GM23248 (cell line): ENCODE data around the gene TMEM151A. TPM values are rescaled to one million over a fixed set of nuclear protein-coding genes. Genes with fewer than 3 reads are reported as not detected.

Source experiments
- DNase-seq: peaks from one replicate; pipeline ENCODE4 v3.0.0-alpha.2; 2015
- H2AFZ ChIP-seq: fragments of 200-600 bp; sonication (generic); 2 replicates; pipeline ENCODE4 v1.6.1; 2016; ENCODE audit warnings: antibody characterized with exemption
- H3F3A ChIP-seq: fragments of 200-600 bp; sonication (generic); 2 replicates; pipeline ENCODE4 v1.6.1; 2016; ENCODE audit warnings: mild to moderate bottlenecking, antibody characterized with exemption, mixed run types; ENCODE audit not compliant: insufficient read depth
- H3K27ac ChIP-seq: fragments of 200-600 bp; sonication (generic); 2 replicates; pipeline ENCODE4 v1.5.1; 2016; ENCODE audit warnings: mild to moderate bottlenecking
- H3K27me3 ChIP-seq: fragments of 200-600 bp; sonication (generic); replicated peaks from 2 replicates; pipeline ENCODE4 v1.6.1; 2016; ENCODE audit warnings: mild to moderate bottlenecking; ENCODE audit not compliant: insufficient read depth
- H3K36me3 ChIP-seq: fragments of 200-600 bp; sonication (generic); 2 replicates; pipeline ENCODE4 v1.6.1; 2016; ENCODE audit warnings: low read depth, mild to moderate bottlenecking
- H3K4me1 ChIP-seq: fragments of 200-600 bp; sonication (generic); 2 replicates; pipeline ENCODE4 v1.6.1; 2016; ENCODE audit warnings: mild to moderate bottlenecking; ENCODE audit not compliant: insufficient read depth
- H3K4me2 ChIP-seq: fragments of 200-600 bp; sonication (generic); one replicate; pipeline ENCODE4 v1.6.1; 2016; ENCODE audit warnings: mild to moderate bottlenecking; ENCODE audit not compliant: unreplicated experiment
- H3K4me3 ChIP-seq: fragments of 200-600 bp; sonication (generic); 2 replicates; pipeline ENCODE4 v1.5.1; 2016; ENCODE audit warnings: mild to moderate bottlenecking
- H3K79me2 ChIP-seq: fragments of 200-600 bp; sonication (generic); 2 replicates; pipeline ENCODE4 v1.6.1; 2016; ENCODE audit warnings: mild to moderate bottlenecking; ENCODE audit not compliant: insufficient read depth
- H3K9ac ChIP-seq: fragments of 200-600 bp; sonication (generic); 2 replicates; pipeline ENCODE4 v1.6.1; 2016; ENCODE audit warnings: mild to moderate bottlenecking
- H3K9me2 ChIP-seq: fragments of 200-600 bp; sonication (generic); 2 replicates; pipeline ENCODE4 v1.6.1; 2016; ENCODE audit warnings: mixed run types, mild to moderate bottlenecking, moderate library complexity; ENCODE audit not compliant: insufficient read depth
- H3K9me3 ChIP-seq: fragments of 200-600 bp; sonication (generic); one replicate; pipeline ENCODE4 v1.6.1; 2017; ENCODE audit warnings: low read depth
- H4K20me1 ChIP-seq: fragments of 200-600 bp; sonication (generic); 2 replicates; pipeline ENCODE4 v1.6.0; 2016; ENCODE audit not compliant: insufficient read depth
- EZH2 ChIP-seq: fragments of 200-600 bp; sonication (generic); IDR thresholded peaks from 2 replicates; pipeline ENCODE4 v1.6.1; 2018; ENCODE audit warnings: antibody characterized with exemption, mild to moderate bottlenecking; ENCODE audit not compliant: insufficient read depth, poor library complexity, severe bottlenecking
- EZH2phosphoT487 ChIP-seq: fragments of 200-600 bp; sonication (generic); IDR thresholded peaks from 2 replicates; pipeline ENCODE4 v1.6.1; 2018; ENCODE audit warnings: antibody characterized with exemption, moderate library complexity, mild to moderate bottlenecking, low read depth; ENCODE audit not compliant: insufficient read depth
- WGBS, 2 experiments: methylation state at CpG; one replicate each; pipeline ENCODE4 v1.1.6; 2015 to 2017; ENCODE audit warnings: low lambda C conversion rate in 2 of 2, low coverage in 1 of 2; ENCODE audit errors: missing lambda C conversion rate in 2 of 2; 5-methylcytosine and 5-hydroxymethylcytosine counted together
- in situ Hi-C: fragments of 300-500 bp; cut with MboI; formaldehyde crosslinking; loops from 2 replicates; pipeline ENCODE4 v1.15.0; 2020
- polyA plus RNA-seq: library from polyadenylated mRNA; unstranded; fragments of >200 nt; fragmentation: Nextera tagmentation; extraction: Ambion mirVana; gene quantifications from 2 replicates; pipeline ENCODE4 v1.2.1, GENCODE V29; 2016
- total RNA-seq: library from RNA; depleted of rRNA; stranded (reverse); fragments of >200 nt; shearing (Covaris generic); gene quantifications from 2 replicates; pipeline ENCODE4 v1.2.3, GENCODE V29; 2014

The TMEM151A gene
- total and polyA plus RNA-seq, 2 experiments from 2014 or later, result 0.19 to 0.54 TPM

DNA sequence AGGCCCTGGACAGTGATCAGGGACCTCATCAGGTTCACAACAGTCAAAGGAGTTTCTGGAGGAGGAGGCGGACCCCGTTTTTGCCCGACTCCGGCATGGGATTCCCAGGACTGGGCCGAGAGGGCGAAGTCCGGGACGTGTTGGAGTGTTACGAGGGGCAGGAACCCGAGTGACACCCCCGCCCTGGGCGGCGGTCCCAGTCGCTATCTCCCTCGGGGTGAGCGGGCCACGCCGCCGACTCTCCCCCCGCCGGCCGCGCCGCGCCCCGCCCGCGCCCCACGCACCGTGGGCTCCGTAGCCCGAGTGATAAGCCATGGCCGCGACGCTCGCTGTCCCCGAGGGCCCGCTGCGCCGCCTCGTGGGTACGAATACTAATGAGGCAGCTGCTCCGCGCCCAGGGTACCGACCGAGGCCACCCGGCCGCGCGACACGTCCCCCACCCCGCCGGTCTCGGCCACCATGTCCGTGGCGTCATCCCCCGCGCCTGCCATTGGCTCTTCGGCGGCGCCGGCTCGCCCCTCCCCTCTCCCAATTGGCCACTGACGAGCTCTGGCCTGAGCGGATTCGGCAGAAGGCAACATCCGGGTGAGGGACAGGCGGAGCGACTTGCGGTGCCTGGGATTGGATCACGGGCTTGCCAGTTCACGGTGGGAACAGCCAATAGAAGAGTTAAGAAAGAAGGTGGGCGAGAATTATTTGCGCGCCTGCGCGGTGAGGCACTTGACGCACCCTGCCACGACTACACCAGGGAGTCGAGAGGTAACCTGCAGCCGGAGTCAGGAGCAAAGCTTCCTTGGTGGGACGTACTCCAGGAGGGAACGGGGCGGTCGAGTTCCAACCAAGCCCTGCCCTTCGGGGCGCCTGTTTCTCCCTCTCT is 2.8 kb upstream of the TMEM151A start, which contains the start of gene YIF1A:
YIF1A (minus strand) TSS at position 473 of the 877 bp plus-strand sequence; CDS start at position 315, 158 bp downstream.
- Histone ChIP-seq H3K27me3 (peaks cover 11% of the 10 kb centered on the region), H3K36me3 (no peaks in the 10 kb centered on the region), H3K9ac (peak within 1 kb of the TSS; percentile 97), H3K4me3 (peak within 1 kb of the TSS; percentile 95), H3K4me2 (peak within 1 kb of the TSS; percentile 97), H3K27ac (peak within 1 kb of the TSS; percentile 99), H3K79me2 (peaks cover 41% of the 10 kb centered on the region), H4K20me1 (no peaks in the 10 kb centered on the region), H3K9me3 (no peaks in the 10 kb centered on the region), H3K9me2 (no peaks in the 10 kb centered on the region), H3F3A (0 out of 2 replicates have a peak, but pooled peaks cover 10% of the 10 kb centered on the region), H3K4me1 (peaks cover 14% of the 10 kb centered on the region; the same call in 1 of the 2 replicates), H2AFZ (peak within 1 kb of the TSS; percentile 62)
- peak; percentile 99 for DNase-seq
- in situ Hi-C loops, result no loop called here
- no peak for TF ChIP-seq EZH2phosphoT487
- TF ChIP-seq EZH2, result no peak
- WGBS, 2 experiments, result 1 to 2% methylated on average over 62 to 64 of the region's 87 CpGs

DNA sequence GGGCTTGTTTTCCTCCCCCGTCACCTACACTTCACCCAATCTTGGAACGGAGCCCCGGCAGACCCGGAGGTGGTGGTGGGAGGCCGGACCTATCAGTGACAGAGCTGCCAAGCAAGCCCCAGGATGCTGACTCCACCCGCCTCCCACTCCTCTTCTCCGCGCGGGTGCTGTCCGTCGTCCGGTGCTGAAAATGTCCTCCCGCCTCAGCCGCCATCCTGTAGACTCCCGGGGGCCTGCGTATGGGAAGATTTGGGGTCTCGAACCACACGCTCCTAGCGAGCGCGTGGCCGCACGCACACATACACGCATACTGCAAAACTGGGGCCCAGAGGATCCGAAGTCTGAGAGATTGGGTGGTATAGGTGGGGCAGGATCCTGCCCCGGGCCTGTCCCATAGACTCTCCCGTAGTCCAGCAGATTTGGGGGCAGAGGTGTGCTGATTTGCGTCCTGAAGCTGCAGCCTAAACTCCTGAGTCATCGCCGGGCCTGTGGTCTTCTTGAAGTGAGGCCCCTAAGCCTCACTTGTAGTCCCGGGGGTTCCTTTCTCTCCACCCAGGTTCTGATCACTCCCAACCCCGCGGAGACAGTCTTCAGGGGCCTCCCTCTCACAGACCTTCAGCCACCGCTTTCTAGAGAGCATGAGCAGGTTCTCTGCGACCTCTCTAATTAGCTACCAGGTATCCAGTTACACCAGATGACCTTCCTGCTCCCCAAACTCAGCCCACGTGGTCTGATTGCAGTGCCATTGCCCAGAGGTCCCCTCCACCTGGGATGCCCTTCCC is 2.0 kb upstream of the TMEM151A start:
- peak; percentile 86 for DNase-seq
- peak overlapping the region; percentile 95 for H3K4me3 ChIP-seq
- 0 out of 2 replicates have a peak, but pooled peaks cover 10% of the 10 kb centered on the region for H3F3A ChIP-seq
- peaks cover 39% of the 10 kb centered on the region for H3K79me2 ChIP-seq
- no peaks in the 10 kb centered on the region for H3K36me3 ChIP-seq
- no peaks in the 10 kb centered on the region for H3K9me3 ChIP-seq
- no peak for TF ChIP-seq EZH2
- no peak for TF ChIP-seq EZH2phosphoT487
- peak overlapping the region; percentile 99 for H3K27ac ChIP-seq
- peaks cover 14% of the 10 kb centered on the region; the same call in 1 of the 2 replicates for H3K4me1 ChIP-seq
- in situ Hi-C loops, result no loop called here
- peak overlapping the region; percentile 97 for H3K9ac ChIP-seq
- H4K20me1 ChIP-seq, result no peaks in the 10 kb centered on the region
- H3K4me2 ChIP-seq, result peak overlapping the region; percentile 91
- H3K27me3 ChIP-seq, result peaks cover 11% of the 10 kb centered on the region
- 12 to 14% methylated on average over 33 to 35 of the region's 36 CpGs for WGBS, 2 experiments
- peak overlapping the region; percentile 62 for H2AFZ ChIP-seq
- no peaks in the 10 kb centered on the region for H3K9me2 ChIP-seq

DNA sequence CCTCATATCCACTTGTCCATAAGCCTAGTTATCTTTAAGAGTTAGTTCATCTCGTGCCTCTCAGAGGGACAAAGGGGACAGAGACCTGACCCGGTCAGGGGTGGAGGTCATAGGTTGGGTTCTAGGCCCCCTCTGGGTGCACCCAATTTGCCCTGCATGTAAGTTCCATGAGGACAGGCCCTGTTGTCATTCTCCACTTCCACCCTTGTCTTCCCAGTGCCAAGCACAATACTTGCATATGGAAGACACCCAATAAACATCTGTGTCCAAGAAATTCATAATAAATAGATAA is 1.4 kb upstream of the TMEM151A start:
- Histone ChIP-seq H3K4me3 (no peak overlapping the region), H3K4me2 (no peak overlapping the region), H3F3A (0 out of 2 replicates have a peak, but pooled peaks cover 10% of the 10 kb centered on the region), H3K36me3 (no peaks in the 10 kb centered on the region), H3K79me2 (peaks cover 34% of the 10 kb centered on the region), H3K27ac (no peak overlapping the region), H3K9me3 (no peaks in the 10 kb centered on the region), H3K4me1 (peaks cover 14% of the 10 kb centered on the region; the same call in 1 of the 2 replicates), H3K9me2 (no peaks in the 10 kb centered on the region), H3K27me3 (peaks cover 11% of the 10 kb centered on the region), H4K20me1 (no peaks in the 10 kb centered on the region), H2AFZ (no peak overlapping the region), H3K9ac (no peak overlapping the region)
- WGBS, 2 experiments, result 96 to 98% methylated on average over 2 of the region's 2 CpGs
- TF ChIP-seq EZH2phosphoT487 (no peak), EZH2 (no peak)
- no peak for DNase-seq
- in situ Hi-C loops, result no loop called here

DNA sequence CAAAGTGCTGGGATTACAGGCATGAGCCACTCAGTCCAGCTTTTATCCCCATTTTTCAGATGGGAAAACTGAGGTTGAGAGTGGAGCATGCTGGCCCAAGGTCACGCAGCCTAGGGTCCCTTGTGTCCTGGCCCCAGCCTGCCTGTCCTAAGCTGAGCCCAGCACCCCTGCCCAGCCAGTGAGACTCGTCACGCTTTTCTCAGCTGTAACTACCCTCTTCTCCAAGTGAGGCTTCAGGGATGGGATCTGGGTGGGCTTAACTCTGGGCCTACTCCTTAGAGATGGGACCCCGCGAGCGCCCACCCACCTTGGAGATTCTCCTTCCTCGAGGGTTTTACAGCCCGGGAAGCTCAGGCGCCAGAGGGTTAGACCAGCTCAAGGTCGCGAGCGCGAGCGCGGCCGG is 390 bp upstream of the TMEM151A start:
- 23 to 32% methylated on average over 9 to 15 of the region's 16 CpGs for WGBS, 2 experiments
- no peaks in the 10 kb centered on the region for H3K36me3 ChIP-seq
- H3K9me2 ChIP-seq, result no peaks in the 10 kb centered on the region
- no peaks in the 10 kb centered on the region for H4K20me1 ChIP-seq
- H3K79me2 ChIP-seq, result peaks cover 24% of the 10 kb centered on the region
- H3F3A ChIP-seq, result 0 out of 2 replicates have a peak, but pooled peaks cover 10% of the 10 kb centered on the region
- H2AFZ ChIP-seq, result no peak overlapping the region
- TF ChIP-seq EZH2phosphoT487 (no peak), EZH2 (peak; percentile 66)
- DNase-seq, result no peak
- H3K4me3 ChIP-seq, result peak overlapping the region; percentile 51; the same call in 1 of the 2 replicates
- H3K4me1 ChIP-seq, result peaks cover 14% of the 10 kb centered on the region; the same call in 1 of the 2 replicates
- no peaks in the 10 kb centered on the region for H3K9me3 ChIP-seq
- in situ Hi-C loops, result no loop called here
- H3K4me2 ChIP-seq, result no peak overlapping the region
- peaks cover 11% of the 10 kb centered on the region for H3K27me3 ChIP-seq
- no peak overlapping the region for H3K9ac ChIP-seq
- no peak overlapping the region for H3K27ac ChIP-seq
